HEK293 (cell line): Measurements from ENCODE around the gene DCUN1D2.
A peak's percentile ranks its signal among the peaks of the same experiment; 100 is the strongest.

ENCODE experiments used
- CTCF ChIA-PET: fragments of 350-600 bp; formaldehyde crosslinking; extraction: SDS; loops from one replicate; lab custom pipeline; 2021; ENCODE audit warnings: antibody characterized with exemption; lab: Yijun Ruan, JAX
- POLR2A ChIA-PET: fragments of 300-600 bp; formaldehyde crosslinking; extraction: SDS; loops from one replicate; lab custom pipeline; 2020; ENCODE audit warnings: antibody characterized with exemption, inconsistent platforms; lab: Yijun Ruan, JAX
- H3K27ac ChIP-seq: fragments of 200-500 bp; sonication (Bioruptor generic); 2 replicates; pipeline ENCODE4 v1.5.1; 2014; ENCODE audit warnings: low read depth, low read length, control low read depth, inconsistent platforms; ENCODE audit errors: extremely low read depth
- H3K36me3 ChIP-seq, 2 experiments: fragments of 200-500 bp in 1 of 2; sonication (Bioruptor generic) in 1 of 2; 1 replicate in 1 of 2; 2 replicates in 1 of 2; pipeline ENCODE4 v1.5.1; 2014 to 2017; ENCODE audit warnings: inconsistent platforms in 2 of 2, low read length in 2 of 2; ENCODE audit not compliant: control insufficient read depth in 2 of 2, insufficient read depth in 1 of 2
- H3K4me1 ChIP-seq: fragments of 200-500 bp; sonication (Bioruptor generic); 2 replicates; pipeline ENCODE4 v1.5.1; 2014; ENCODE audit warnings: mild to moderate bottlenecking, low read length, inconsistent platforms; ENCODE audit not compliant: control insufficient read depth, insufficient read depth
- H3K4me3 ChIP-seq: 2 replicates; pipeline ENCODE4 v1.5.1; 2011; ENCODE audit warnings: low read depth, mild to moderate bottlenecking, control low read depth, low read length, moderate library complexity
- H3K9me3 ChIP-seq: fragments of 200-500 bp; sonication (Bioruptor generic); 2 replicates; pipeline ENCODE4 v1.5.1; 2014; ENCODE audit warnings: low read depth, low read length, inconsistent platforms; ENCODE audit not compliant: control insufficient read depth, insufficient read depth
- GLIS2 ChIP-seq: fragments of 450-650 bp; formaldehyde crosslinking; IDR thresholded peaks from 2 replicates; pipeline ENCODE4 v1.5.1; 2016; ENCODE audit warnings: missing biosample characterization, missing genetic modification characterization
- PRDM1 ChIP-seq: fragments of 450-650 bp; formaldehyde crosslinking; IDR thresholded peaks from 2 replicates; pipeline ENCODE4; 2016; ENCODE audit warnings: missing biosample characterization, missing genetic modification characterization
- TCF7L2 ChIP-seq: IDR thresholded peaks from 2 replicates; pipeline ENCODE4 v1.6.1; 2011; ENCODE audit warnings: low read depth, mild to moderate bottlenecking, inconsistent platforms, low read length, moderate library complexity, borderline replicate concordance
- ZBTB11 ChIP-seq: fragments of 450-650 bp; formaldehyde crosslinking; conservative IDR thresholded peaks from 2 replicates; pipeline ENCODE4 v1.5.1; 2016; ENCODE audit warnings: low read depth, missing biosample characterization, missing genetic modification characterization
- ZBTB20 ChIP-seq: fragments of 450-650 bp; formaldehyde crosslinking; IDR thresholded peaks from 2 replicates; pipeline ENCODE4 v1.5.1; 2016; ENCODE audit warnings: missing biosample characterization, missing genetic modification characterization
- ZFP37 ChIP-seq: fragments of 450-650 bp; formaldehyde crosslinking; IDR thresholded peaks from 2 replicates; pipeline ENCODE4 v1.5.1; 2016; ENCODE audit warnings: missing biosample characterization, missing genetic modification characterization
- ZIC2 ChIP-seq: fragments of 450-650 bp; formaldehyde crosslinking; IDR thresholded peaks from 2 replicates; pipeline ENCODE4 v1.5.1; 2016; ENCODE audit warnings: missing biosample characterization, missing genetic modification characterization
- ZNF121 ChIP-seq: fragments of 450-650 bp; formaldehyde crosslinking; IDR thresholded peaks from 2 replicates; pipeline ENCODE4 v1.5.1; 2016; ENCODE audit warnings: missing biosample characterization, missing genetic modification characterization
- ZNF146 ChIP-seq: fragments of 450-650 bp; formaldehyde crosslinking; IDR thresholded peaks from 2 replicates; pipeline ENCODE4 v1.5.1; 2016; ENCODE audit warnings: missing biosample characterization, missing genetic modification characterization
- ZNF335 ChIP-seq: fragments of 450-650 bp; formaldehyde crosslinking; conservative IDR thresholded peaks from 2 replicates; pipeline ENCODE4 v1.5.1; 2016; ENCODE audit warnings: missing biosample characterization, missing genetic modification characterization
- ZNF366 ChIP-seq: fragments of 450-650 bp; formaldehyde crosslinking; conservative IDR thresholded peaks from 2 replicates; pipeline ENCODE4 v1.5.1; 2016; ENCODE audit warnings: missing biosample characterization, missing genetic modification characterization
- ZNF394 ChIP-seq: fragments of 450-650 bp; formaldehyde crosslinking; IDR thresholded peaks from 2 replicates; pipeline ENCODE4 v1.5.1; 2016; ENCODE audit warnings: missing biosample characterization, missing genetic modification characterization, mild to moderate bottlenecking, moderate library complexity, borderline replicate concordance
- ZNF501 ChIP-seq: fragments of 450-650 bp; formaldehyde crosslinking; IDR thresholded peaks from 2 replicates; pipeline ENCODE4 v1.5.1; 2016; ENCODE audit warnings: missing biosample characterization, missing genetic modification characterization
- ZNF600 ChIP-seq: fragments of 450-650 bp; formaldehyde crosslinking; IDR thresholded peaks from 2 replicates; pipeline ENCODE4 v1.5.1; 2016; ENCODE audit warnings: missing biosample characterization, missing genetic modification characterization
- ZNF629 ChIP-seq: fragments of 450-650 bp; formaldehyde crosslinking; IDR thresholded peaks from 2 replicates; pipeline ENCODE4 v1.5.1; 2017; ENCODE audit warnings: missing biosample characterization, missing genetic modification characterization
- ZNF677 ChIP-seq: fragments of 450-650 bp; IDR thresholded peaks from 2 replicates; pipeline ENCODE4 v1.5.0; 2018; ENCODE audit warnings: missing biosample characterization, mild to moderate bottlenecking, missing genetic modification characterization, moderate library complexity
- ZNF76 ChIP-seq: fragments of 450-650 bp; formaldehyde crosslinking; IDR thresholded peaks from 2 replicates; pipeline ENCODE4; 2016; ENCODE audit warnings: low read depth, missing biosample characterization, missing genetic modification characterization, borderline replicate concordance
- ZSCAN18 ChIP-seq: fragments of 450-650 bp; formaldehyde crosslinking; IDR thresholded peaks from 2 replicates; pipeline ENCODE4 v1.5.1; 2016; ENCODE audit warnings: missing biosample characterization, missing genetic modification characterization
- ZSCAN30 ChIP-seq: fragments of 450-650 bp; IDR thresholded peaks from 2 replicates; pipeline ENCODE4 v1.5.1; 2018; ENCODE audit warnings: missing biosample characterization, mild to moderate bottlenecking, missing genetic modification characterization, moderate library complexity
- TF ChIP-seq, protein P1 (sequence below): fragments of 450-650 bp; formaldehyde crosslinking; IDR thresholded peaks from 2 replicates; pipeline ENCODE4 v1.5.1; 2016; ENCODE audit warnings: missing biosample characterization, missing genetic modification characterization
- TF ChIP-seq, protein P2 (sequence below): fragments of 450-650 bp; formaldehyde crosslinking; IDR thresholded peaks from 2 replicates; pipeline ENCODE4 v1.5.0; 2017; ENCODE audit warnings: missing biosample characterization, missing genetic modification characterization, borderline replicate concordance
- TF ChIP-seq, protein P3 (sequence below): fragments of 450-650 bp; formaldehyde crosslinking; IDR thresholded peaks from 2 replicates; pipeline ENCODE4 v1.5.1; 2017; ENCODE audit warnings: missing biosample characterization, missing genetic modification characterization
- TF ChIP-seq, protein P4 (sequence below): fragments of 450-650 bp; formaldehyde crosslinking; IDR thresholded peaks from 2 replicates; pipeline ENCODE4 v1.5.1; 2016; ENCODE audit warnings: missing biosample characterization, missing genetic modification characterization

Gene DCUN1D2

GRCh38 chr13:113491982-113492381, 1.5 kb upstream of the DCUN1D2 start:
- peak overlapping the region; percentile 74; the same call in 1 of the 2 replicates for H3K27ac ChIP-seq

DNA sequence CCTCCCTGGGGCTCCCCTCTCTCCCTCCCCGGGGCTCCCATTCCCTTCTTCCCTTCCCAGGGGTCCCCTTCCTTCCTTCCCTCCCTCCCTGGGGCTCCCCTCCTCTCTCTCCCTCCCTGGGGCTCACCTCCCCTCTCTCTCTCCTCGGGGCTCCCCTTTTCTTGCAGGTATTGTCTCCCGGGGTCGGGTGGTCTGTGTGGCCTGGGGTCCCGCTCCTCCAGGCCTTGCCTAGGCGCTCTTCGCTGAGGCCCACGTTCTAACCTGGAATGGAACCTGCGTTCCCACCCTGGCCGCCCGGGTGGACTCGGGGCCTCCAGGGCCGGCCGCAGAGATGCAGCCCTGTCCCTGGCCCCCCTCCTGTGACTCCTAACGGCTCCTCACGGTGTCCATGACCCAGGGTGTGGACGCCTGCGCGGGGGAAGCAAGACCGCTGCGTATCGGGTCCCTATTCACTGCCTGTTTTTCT, 940 bp upstream of the DCUN1D2 start:
- Histone ChIP-seq H3K36me3 (peaks cover 12 to 20% of the 10 kb centered on the region in 2 experiments), H3K9me3 (no peaks in the 10 kb centered on the region), H3K4me3 (peak overlapping the region; percentile 80), H3K27ac (peak overlapping the region; percentile 74), H3K4me1 (peaks cover 16% of the 10 kb centered on the region)
- CTCF ChIA-PET, result no interaction called here
- POLR2A ChIA-PET, result no interaction called here
- TF ChIP-seq ZIC2 (peak; percentile 66), ZBTB11 (tag by site-specific recombination) (0 out of 2 replicates have a peak, but pooled peaks have one; percentile 7), ZNF629 (tag by site-specific recombination) (no peak), ZBTB20 (tag by site-specific recombination) (peak; percentile 24; the same call in 1 of the 2 replicates), PRDM1 (tag by site-specific recombination) (no peak), GLIS2 (tag by site-specific recombination) (peak; percentile 71), ZNF366 (peak; percentile 83), ZNF394 (tag by site-specific recombination) (peak; percentile 9; the same call in 1 of the 2 replicates), ZNF501 (tag by site-specific recombination) (0 out of 2 replicates have a peak, but pooled peaks have one; percentile 20), ZNF335 (tag by site-specific recombination) (peak; percentile 39; the same call in 1 of the 2 replicates), ZNF600 (tag by site-specific recombination) (0 out of 2 replicates have a peak, but pooled peaks have one; percentile 29), ZNF76 (peak; percentile 40; the same call in 1 of the 2 replicates), ZNF146 (tag by site-specific recombination) (no peak)
- TF ChIP-seq, protein P1, sequence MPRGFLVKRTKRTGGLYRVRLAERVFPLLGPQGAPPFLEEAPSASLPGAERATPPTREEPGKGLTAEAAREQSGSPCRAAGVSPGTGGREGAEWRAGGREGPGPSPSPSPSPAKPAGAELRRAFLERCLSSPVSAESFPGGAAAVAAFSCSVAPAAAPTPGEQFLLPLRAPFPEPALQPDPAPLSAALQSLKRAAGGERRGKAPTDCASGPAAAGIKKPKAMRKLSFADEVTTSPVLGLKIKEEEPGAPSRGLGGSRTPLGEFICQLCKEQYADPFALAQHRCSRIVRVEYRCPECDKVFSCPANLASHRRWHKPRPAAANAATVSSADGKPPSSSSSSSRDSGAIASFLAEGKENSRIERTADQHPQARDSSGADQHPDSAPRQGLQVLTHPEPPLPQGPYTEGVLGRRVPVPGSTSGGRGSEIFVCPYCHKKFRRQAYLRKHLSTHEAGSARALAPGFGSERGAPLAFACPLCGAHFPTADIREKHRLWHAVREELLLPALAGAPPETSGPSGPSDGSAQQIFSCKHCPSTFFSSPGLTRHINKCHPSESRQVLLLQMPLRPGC, result 0 out of 2 replicates have a peak, but pooled peaks have one; percentile 8
- TF ChIP-seq, protein P2, sequence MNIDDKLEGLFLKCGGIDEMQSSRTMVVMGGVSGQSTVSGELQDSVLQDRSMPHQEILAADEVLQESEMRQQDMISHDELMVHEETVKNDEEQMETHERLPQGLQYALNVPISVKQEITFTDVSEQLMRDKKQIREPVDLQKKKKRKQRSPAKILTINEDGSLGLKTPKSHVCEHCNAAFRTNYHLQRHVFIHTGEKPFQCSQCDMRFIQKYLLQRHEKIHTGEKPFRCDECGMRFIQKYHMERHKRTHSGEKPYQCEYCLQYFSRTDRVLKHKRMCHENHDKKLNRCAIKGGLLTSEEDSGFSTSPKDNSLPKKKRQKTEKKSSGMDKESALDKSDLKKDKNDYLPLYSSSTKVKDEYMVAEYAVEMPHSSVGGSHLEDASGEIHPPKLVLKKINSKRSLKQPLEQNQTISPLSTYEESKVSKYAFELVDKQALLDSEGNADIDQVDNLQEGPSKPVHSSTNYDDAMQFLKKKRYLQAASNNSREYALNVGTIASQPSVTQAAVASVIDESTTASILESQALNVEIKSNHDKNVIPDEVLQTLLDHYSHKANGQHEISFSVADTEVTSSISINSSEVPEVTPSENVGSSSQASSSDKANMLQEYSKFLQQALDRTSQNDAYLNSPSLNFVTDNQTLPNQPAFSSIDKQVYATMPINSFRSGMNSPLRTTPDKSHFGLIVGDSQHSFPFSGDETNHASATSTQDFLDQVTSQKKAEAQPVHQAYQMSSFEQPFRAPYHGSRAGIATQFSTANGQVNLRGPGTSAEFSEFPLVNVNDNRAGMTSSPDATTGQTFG (tag by site-specific recombination), result no peak
- TF ChIP-seq, protein P3, sequence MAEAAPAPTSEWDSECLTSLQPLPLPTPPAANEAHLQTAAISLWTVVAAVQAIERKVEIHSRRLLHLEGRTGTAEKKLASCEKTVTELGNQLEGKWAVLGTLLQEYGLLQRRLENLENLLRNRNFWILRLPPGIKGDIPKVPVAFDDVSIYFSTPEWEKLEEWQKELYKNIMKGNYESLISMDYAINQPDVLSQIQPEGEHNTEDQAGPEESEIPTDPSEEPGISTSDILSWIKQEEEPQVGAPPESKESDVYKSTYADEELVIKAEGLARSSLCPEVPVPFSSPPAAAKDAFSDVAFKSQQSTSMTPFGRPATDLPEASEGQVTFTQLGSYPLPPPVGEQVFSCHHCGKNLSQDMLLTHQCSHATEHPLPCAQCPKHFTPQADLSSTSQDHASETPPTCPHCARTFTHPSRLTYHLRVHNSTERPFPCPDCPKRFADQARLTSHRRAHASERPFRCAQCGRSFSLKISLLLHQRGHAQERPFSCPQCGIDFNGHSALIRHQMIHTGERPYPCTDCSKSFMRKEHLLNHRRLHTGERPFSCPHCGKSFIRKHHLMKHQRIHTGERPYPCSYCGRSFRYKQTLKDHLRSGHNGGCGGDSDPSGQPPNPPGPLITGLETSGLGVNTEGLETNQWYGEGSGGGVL (tag by site-specific recombination), result peak; percentile 71
- TF ChIP-seq, protein P4, sequence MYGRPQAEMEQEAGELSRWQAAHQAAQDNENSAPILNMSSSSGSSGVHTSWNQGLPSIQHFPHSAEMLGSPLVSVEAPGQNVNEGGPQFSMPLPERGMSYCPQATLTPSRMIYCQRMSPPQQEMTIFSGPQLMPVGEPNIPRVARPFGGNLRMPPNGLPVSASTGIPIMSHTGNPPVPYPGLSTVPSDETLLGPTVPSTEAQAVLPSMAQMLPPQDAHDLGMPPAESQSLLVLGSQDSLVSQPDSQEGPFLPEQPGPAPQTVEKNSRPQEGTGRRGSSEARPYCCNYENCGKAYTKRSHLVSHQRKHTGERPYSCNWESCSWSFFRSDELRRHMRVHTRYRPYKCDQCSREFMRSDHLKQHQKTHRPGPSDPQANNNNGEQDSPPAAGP (tag by site-specific recombination), result 0 out of 2 replicates have a peak, but pooled peaks have one; percentile 16

More at GRCh38 chr13:113491982-113492381, 1.5 kb upstream of the DCUN1D2 start:
- H3K4me3 ChIP-seq, result peak overlapping the region; percentile 80
- no peak for TF ChIP-seq ZSCAN18
- TF ChIP-seq ZNF121 (tag by site-specific recombination), result peak; percentile 84
- no peak for TF ChIP-seq ZFP37 (tag by site-specific recombination)
- no peak for TF ChIP-seq TCF7L2
- TF ChIP-seq ZNF677 (tag by site-specific recombination), result no peak
- TF ChIP-seq ZSCAN30 (tag by site-specific recombination), result no peak
- TF ChIP-seq, all 188 proteins: peak for 1
- no peaks in the 10 kb centered on the region for H3K9me3 ChIP-seq
- peaks cover 14% of the 10 kb centered on the region for H3K4me1 ChIP-seq
- POLR2A ChIA-PET, result no interaction called here
- CTCF ChIA-PET, result no interaction called here
- H3K36me3 ChIP-seq, result peaks cover 15 to 25% of the 10 kb centered on the region in 2 experiments
